Renal cortex interstitium (tissue), 11 donors: ENCODE measurements around the gene COMMD4. TPM values are rescaled to one million over a fixed set of nuclear protein-coding genes. Genes with fewer than 3 reads are reported as not detected.

Source experiments
- DNase-seq, 11 donors: peaks; one replicate each; pipeline ENCODE4 v3.0.0-alpha.2; 2013; ENCODE audit warnings: low read depth in 9 of 11, low spot score in 4 of 11; ENCODE audit errors: extremely low read depth in 1 of 11
- polyA plus RNA-seq, 3 donors: library from polyadenylated mRNA; unstranded; fragments of 120-200 nt; gene quantifications; one replicate each; pipeline ENCODE4 v1.2.1, GENCODE V29; 2013; ENCODE audit not compliant: insufficient read length in 3 of 3

COMMD4 gene
- polyA plus RNA-seq, 3 donors = 81.8 to 107 (median 99.9) TPM

DNA sequence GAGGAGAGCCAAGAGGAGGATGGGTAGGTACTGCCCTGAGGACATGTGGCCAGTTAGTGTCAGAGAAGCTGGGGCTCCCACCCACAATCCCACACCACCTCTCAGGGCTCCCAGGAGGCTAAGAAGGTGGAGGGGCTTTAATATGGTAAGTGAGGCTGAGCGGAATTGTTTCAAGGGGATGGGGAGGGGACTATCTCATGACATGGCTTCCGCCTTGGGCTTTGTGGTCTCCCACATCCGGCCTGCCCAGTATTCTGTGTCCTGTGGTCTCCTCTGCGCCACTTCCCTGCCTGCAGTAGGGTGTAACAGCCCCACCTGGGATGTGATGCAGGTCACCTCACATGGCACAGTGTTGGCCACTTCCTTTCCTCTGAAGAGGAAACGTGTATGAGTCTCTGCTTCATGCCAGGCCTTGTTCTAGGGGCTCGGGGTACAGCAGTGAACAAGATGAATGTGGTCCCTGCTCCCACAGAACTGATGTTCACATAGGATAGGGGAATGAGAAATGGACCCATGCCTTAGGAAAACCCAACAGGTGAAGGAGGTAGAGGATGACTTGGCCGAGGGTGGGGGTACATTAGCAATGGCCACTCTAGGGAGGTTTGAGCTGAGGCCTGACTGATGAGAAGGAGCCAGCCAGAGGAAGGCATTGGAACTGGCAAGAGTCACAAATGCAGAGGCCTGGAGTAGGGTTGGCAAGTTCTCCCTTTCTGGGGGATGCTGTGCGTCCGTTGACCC lies 14.2 kb downstream of the COMMD4 start:
- no peak for DNase-seq

DNA sequence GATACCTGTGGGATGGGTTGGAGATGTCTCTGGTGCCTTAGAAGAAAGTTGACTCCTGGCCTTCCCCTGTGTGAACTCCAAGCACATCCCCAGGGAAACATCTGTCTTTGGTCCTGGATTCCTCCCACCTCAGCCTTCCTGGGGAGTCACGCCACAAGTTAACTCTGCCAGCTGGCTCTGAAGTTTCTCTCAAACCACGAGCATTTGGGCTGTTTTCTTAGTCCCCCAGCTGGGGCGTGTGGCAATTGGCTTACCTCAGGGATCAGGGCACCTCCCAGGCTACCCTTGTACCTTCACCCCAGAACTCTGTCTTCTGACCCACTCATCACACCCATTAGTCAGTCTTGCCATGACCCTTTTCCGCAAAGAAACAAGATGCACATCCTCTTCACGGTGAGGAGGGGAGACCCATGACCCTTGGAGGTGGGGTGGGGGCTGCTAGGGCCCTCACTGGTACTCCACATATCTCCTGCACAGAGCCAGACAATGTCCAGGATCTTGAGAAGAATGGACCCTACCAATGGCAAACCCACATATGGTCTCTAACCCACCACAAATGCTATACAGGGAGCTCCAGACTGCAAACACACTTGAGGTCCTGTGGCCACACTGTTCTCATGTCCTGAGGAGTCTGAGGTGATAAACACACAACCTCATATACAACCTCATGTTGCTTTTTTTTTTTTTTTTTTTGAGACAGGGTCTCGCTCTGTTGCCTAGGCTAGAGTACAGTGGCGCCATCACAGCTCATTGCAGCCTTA lies 14.9 kb downstream of the COMMD4 start:
- no peak for DNase-seq

GRCh38 chr15:75352186-75353080 lies 16.6 kb downstream of the COMMD4 start:
- DNase-seq = no peak

DNA sequence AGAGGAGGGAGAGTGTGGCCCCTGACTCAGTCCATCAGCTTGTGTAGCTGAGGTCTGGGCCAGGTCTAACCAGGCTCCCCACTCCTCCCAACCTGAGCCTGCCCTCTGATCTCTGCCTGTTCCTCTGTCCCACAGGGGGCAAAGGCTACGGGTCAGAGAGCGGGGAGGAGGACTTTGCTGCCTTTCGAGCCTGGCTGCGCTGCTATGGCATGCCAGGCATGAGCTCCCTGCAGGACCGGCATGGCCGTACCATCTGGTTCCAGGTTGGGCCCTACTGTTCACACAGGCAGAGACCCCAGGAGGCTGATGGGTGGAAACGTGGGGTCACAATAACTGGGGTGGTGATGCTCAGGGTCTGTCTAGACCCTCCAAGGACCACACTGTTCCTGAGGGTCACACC lies 17.7 kb downstream of the COMMD4 start:
- no peak for DNase-seq

GRCh38 chr15:75354454-75354853 lies 18.6 kb downstream of the COMMD4 start:
- no peak for DNase-seq

DNA sequence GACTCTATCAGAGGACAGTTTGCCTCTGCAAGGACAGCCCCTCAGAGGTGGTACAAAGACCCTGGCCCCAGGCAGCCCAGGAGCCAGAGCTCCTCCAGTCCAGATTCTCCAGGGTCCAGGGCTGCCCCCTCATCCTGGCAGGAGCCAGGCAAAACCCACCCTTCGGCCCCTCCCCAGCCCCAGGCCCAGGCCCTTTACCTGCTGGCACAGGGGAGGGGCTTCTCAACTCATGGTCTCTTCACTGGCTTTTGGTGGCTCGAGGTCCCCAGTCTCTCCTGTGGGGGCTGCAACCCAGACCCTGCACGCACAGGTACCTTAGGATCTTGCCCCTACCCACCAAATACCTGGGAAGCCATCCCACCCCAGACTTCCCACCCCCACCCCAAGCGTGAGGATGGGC lies 19.5 kb downstream of the COMMD4 start:
- DNase-seq = no peak

DNA sequence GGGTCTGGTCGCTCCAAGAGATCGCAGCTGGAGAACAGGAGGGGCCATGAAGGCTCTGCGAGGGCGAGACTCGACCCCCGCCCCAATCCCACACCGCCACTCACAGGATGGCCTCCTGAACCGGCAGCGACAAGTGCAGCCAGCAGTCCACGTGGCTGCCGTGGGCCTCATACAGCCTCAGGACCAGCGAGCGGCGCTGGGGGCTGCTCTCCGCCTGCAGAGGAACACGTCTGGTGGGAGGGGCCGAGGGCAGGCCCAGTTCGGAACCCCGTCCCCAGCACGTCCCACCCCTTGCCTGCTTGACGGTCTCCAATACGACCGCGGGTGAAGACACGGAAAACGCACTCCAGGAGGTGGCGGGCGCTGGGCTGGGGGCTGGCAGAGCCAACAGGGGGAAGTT lies 20.1 kb downstream of the COMMD4 start:
- no peak for DNase-seq

DNA sequence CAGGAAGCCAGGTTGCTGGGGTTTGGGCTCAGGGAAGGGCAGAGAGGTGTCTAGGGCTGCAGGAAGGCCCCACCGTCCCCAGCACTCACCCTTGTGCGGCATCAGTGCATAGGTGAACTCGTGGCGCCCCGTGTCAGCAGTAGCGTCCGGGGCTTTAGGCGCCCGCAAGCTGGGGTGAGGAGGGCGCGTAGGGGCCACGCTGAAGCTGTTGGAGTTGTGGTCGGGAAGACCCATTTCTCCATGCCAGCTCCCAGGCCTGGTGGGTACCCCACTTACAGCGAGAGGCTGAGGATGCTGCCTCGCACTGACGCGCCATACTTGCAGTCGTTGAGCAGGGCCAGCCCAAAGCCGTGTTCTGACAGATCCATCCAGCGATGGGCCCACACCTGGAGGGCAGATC lies 20.7 kb downstream of the COMMD4 start:
- DNase-seq = no peak

- DNase-seq = no peak
These were observed 22.3 kb downstream of the COMMD4 start for GRCh38 chr15:75357976-75358673.

DNA sequence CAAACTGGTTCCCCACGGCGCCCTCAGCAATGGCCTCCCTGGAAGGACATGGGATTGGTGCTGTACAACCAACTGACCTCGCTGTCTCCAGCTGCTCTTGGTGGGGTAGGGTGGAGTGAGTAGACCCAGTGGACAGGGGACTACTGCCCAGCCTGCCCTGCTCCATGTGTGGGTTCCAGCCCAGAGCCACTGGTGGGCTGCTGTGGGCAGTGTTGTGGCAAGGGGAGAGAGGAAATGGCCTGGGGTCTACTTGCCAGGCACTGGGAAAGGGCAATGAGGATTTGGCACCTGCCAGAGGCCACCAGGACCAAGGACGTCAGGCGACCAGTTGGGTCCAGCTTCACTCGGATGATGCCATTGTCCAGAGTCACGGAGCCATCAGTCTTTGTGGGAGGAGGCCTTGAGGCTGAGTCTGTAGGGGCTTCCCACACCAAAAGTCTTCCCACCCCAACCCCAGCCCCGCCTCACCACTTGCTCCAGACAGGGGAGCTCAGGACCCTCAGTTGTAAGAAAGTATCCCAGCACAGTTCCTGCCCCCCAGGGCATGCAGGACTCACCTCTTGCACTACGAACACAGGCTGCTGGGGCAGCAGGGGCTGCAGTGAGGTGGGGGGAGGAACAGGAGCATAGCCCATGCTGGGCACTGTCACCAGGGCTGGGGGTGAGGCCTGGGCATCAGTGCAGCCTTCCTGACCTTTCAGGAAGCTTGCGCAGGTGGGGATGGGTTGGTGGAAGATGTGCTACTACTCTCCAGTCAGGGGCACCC lies 23.1 kb downstream of the COMMD4 start:
- no peak for DNase-seq

DNA sequence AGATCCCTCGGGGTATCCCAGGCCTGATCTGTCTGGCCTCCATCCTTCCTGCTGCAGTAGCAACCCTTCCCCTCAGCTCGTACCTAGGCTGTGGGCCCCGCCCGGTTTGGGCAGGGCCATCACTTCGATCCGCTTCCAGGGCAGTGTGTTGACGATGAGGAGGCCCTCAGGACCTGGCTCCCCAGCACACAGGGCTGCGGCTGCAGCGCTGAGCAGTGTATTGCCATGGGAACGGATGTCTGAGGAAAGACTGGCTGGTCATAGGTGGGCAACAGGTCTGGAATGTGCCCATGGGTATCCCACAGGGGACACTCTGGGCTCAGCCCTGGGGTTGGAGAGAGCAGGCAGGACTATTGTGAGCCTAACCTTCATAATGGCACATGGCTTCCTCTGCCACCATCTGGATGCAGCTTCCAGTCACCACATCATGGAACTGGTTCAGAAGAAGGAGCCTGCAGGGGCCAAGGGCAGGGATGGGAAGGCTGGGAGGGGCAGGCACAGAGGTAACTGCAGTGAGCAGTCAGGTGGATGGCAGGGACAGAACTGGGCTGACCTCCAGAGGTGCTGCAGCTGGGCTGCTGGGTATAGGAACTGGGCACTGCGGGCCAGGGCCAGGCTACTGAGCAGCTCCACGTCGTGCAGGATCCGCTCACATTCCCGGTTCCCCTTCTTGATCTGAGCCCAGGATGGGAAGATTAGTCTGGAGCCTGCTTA lies 23.8 kb downstream of the COMMD4 start:
- DNase-seq = no peak

- DNase-seq = no peak
These were observed 24.5 kb downstream of the COMMD4 start for GRCh38 chr15:75360391-75360790.

GRCh38 chr15:75360856-75361255 lies 25.0 kb downstream of the COMMD4 start:
- DNase-seq = no peak

GRCh38 chr15:75361361-75361988 lies 25.6 kb downstream of the COMMD4 start:
- DNase-seq = no peak

DNA sequence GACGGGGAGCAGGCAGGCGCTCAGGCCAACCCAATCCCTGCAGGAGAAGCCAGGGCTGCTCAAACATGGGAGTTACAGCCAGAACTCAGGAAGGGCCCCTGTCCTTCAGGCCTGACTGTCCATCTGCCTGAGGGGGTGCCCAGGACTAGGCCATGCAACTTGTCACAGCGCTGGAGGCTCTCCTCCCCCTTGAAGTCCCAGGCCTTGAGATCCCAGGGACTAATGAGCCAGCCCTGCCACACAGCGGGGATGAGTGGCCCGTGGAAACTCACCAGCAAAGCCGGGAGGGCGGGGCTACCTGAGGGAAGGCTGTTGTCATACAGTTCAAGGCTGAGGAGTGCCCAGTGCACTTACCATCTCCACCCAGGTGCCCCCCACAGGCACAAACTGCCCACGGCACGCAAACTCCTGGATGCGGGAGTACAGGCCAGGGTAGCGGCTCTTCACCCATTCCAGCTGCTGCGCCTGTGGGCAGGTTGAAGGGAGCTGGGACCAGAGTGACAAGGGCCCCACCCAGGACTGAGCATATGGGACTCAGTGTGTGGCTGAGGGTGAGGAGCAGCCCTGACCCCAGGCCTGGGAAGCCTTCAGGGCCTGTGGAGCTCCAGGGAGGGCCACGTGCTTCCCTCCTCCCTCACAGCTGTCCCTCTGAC lies 26.3 kb downstream of the COMMD4 start:
- no peak for DNase-seq

- no peak for DNase-seq
These were observed 26.9 kb downstream of the COMMD4 start for GRCh38 chr15:75362642-75363249.
